NCI-H345 treated with DMSO at 0.1 percent for 48 hours (cell line): ENCODE measurements around the gene PDE8B.
"Not testable (repeated sequence)": the region's sequence is repeated elsewhere in the genome, so short reads cannot be mapped to it uniquely, and the experiment has no call there.

Experiments
- DNase-seq: peaks from one replicate; lab custom pipeline; 2025; ENCODE audit not compliant: unreplicated experiment; lab: John Stamatoyannopoulos, UW

The PDE8B gene

GRCh38 chr5:77355080-77355479 lies 144.6 kb downstream of the PDE8B start:
- no peak for DNase-seq

GRCh38 chr5:77355751-77356150 lies 145.3 kb downstream of the PDE8B start:
- no peak for DNase-seq

GRCh38 chr5:77356740-77357139 lies 146.3 kb downstream of the PDE8B start:
- DNase-seq, result no peak

GRCh38 chr5:77358255-77359205 lies 148.1 kb downstream of the PDE8B start:
- DNase-seq, result no peak

GRCh38 chr5:77359231-77359630 lies 148.8 kb downstream of the PDE8B start:
- DNase-seq, result no peak

- DNase-seq, result no peak
These were observed 149.9 kb downstream of the PDE8B start for GRCh38 chr5:77360381-77360780.

GRCh38 chr5:77360973-77361372 lies 150.5 kb downstream of the PDE8B start:
- no peak for DNase-seq

GRCh38 chr5:77366717-77367500 lies 156.4 kb downstream of the PDE8B start:
- DNase-seq, result no peak

- no peak for DNase-seq
These were observed 157.3 kb downstream of the PDE8B start for GRCh38 chr5:77367741-77368140.

GRCh38 chr5:77368367-77368766 lies 157.9 kb downstream of the PDE8B start:
- no peak for DNase-seq

- DNase-seq, result no peak
These were observed 159.1 kb downstream of the PDE8B start for GRCh38 chr5:77369566-77369965.

- DNase-seq, result no peak
These were observed 164.2 kb downstream of the PDE8B start for GRCh38 chr5:77374686-77375085.

- no peak for DNase-seq
These were observed 166.3 kb downstream of the PDE8B start for GRCh38 chr5:77376609-77377300.

- no peak for DNase-seq
These were observed 169.1 kb downstream of the PDE8B start for GRCh38 chr5:77379558-77380061.

GRCh38 chr5:77380636-77381035 lies 170.2 kb downstream of the PDE8B start:
- DNase-seq, result no peak

- not testable (repeated sequence) for DNase-seq
These were observed 172.9 kb downstream of the PDE8B start for GRCh38 chr5:77383336-77383735.

GRCh38 chr5:77386340-77386739 lies 175.9 kb downstream of the PDE8B start:
- not testable (repeated sequence) for DNase-seq

GRCh38 chr5:77389746-77390145 lies 179.3 kb downstream of the PDE8B start:
- no peak for DNase-seq

- no peak for DNase-seq
These were observed 179.7 kb downstream of the PDE8B start for GRCh38 chr5:77390221-77390620.

- DNase-seq, result no peak
These were observed 180.3 kb downstream of the PDE8B start for GRCh38 chr5:77390795-77391194.

- peak; percentile 12 for DNase-seq
These were observed 180.8 kb downstream of the PDE8B start for GRCh38 chr5:77391240-77391765.
